Uterus (tissue), 2 donors: ENCODE results near the gene THSD4.

Experiments used
- CTCF ChIP-seq, 4 experiments: fragments of 200-600 bp in 2 of 4; fragments of 450-650 bp in 2 of 4; sonication (generic) in 2 of 4; IDR thresholded peaks; one replicate each; pipeline ENCODE4 v1.5.1; 2016 to 2019; ENCODE audit warnings: antibody characterized with exemption in 4 of 4, mild to moderate bottlenecking in 2 of 4, moderate library complexity in 1 of 4
- POLR2A ChIP-seq, 2 donors: fragments of 450-650 bp; IDR thresholded peaks; one replicate each; pipeline ENCODE4 v1.6.1; 2016; ENCODE audit warnings: antibody characterized with exemption in 2 of 2, mild to moderate bottlenecking in 1 of 2, moderate library complexity in 1 of 2

- TF ChIP-seq CTCF (IDR thresholded peaks at IDR 0.05) (no peak), POLR2A (IDR thresholded peaks at IDR 0.05) (no peak)
These were observed 166.0 kb downstream of the THSD4 start for GRCh38 chr15:71281256-71281655.
